WTC11 (cell line): ENCODE measurements around the gene SIPA1L2.

ENCODE experiments used
- PREB ChIP-seq: sonication (generic); formaldehyde crosslinking; IDR thresholded peaks from 2 replicates; pipeline ENCODE4 v1.8.1; 2022; ENCODE audit warnings: mild to moderate bottlenecking, missing genetic modification reagents, moderate library complexity, borderline replicate concordance
- SMAD4 ChIP-seq: sonication (generic); formaldehyde crosslinking; IDR thresholded peaks from 2 replicates; pipeline ENCODE4 v1.8.0; 2022; ENCODE audit warnings: mild to moderate bottlenecking, missing genetic modification reagents

DNA sequence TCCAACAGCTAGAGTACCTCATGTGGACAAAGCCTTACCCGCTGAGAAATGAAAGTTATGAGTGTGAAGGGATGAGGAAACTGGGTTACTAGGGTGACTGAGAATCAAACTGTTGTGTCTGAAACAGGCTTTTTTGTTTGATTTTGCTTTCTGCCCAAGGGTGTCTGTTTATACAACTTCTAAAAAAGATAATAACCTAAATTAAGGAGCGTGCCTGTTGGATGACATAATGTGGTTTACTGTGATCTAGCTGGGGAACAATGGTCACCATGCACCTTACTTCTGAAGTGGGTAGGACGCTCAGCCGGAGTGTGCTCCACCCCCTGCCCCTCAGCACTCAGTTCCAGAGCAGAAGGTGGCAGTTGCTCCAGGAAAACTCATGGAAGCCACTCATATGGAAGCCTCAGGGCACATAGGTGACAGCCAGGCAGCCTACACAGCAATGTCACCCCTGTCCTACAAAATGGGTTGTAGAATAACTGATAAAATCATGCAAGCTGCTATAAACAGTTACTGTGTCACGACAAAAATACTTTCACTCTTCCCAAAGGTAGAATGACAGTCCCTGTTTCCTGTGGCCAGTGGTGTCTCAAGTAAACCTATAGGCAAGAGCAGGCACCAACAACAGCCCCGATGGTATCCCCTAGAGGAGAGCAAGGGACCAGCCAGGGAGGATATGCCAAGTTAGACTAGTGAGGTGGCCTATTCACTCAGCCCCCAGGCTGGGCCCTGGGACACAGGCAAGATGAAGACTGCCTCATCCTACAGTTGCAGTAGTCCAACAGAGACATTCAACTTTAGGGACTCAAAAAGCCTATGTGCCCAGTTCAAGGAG, 29.3 kb downstream of the SIPA1L2 start:
- no peak for TF ChIP-seq PREB (CRISPR knock-in tag)
- TF ChIP-seq SMAD4 (CRISPR knock-in tag) = no peak
